ENCODE results near the gene SLC18A2. TPM values are rescaled to one million over a fixed set of nuclear protein-coding genes. Genes with fewer than 3 reads are reported as not detected.

SLC18A2 gene
- total RNA-seq, 2 donors from 2014 or later = 1.2 to 1.6 TPM

DNA sequence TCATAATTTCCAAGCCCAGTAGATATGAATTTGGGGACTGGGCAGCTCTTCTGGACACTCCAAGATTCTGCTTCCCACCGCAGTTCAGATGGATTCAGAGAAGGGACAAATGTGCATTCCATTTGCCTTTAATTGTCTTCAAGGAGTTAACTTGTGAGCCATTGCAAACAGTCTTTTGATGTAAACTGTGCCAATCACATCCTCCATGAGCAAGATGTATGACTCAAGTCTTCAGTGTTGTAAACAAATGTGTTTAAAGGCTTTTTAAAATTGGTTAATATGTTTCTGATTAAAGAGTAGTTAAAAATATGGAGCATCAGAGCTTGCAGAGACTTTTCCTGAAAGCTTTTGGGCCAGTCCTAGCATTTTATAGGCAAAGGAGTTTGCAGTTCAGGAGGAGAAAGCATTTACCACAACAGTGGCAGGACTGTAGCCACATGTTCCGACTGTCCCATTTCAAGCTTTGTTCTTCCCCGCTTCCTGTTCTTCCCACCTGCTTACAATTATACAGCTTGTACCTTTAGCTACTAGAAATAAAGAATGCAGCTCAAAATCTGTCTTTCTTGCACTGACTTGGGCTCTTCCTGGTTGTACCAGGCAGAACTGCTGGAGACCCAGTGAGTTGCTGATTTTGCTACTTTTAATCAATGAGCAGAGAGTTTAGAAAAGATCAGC is 6.2 kb downstream of the SLC18A2 start:
- no peak overlapping the region for H3K9ac ChIP-seq (ENCODE audit: low read depth in 2 of 2, low read length in 2 of 2)
- no peaks in the 10 kb centered on the region for H3K27me3 ChIP-seq
- intact Hi-C loops (cut with DNase I) = no loop called here
- no peaks in the 10 kb centered on the region for H3K36me3 ChIP-seq
- no peak for DNase-seq
- no peak overlapping the region for H3K27ac ChIP-seq
- no peaks in the 10 kb centered on the region for H3K4me1 ChIP-seq
- no peaks in the 10 kb centered on the region for H3K9me3 ChIP-seq
- TF ChIP-seq, protein P1, sequence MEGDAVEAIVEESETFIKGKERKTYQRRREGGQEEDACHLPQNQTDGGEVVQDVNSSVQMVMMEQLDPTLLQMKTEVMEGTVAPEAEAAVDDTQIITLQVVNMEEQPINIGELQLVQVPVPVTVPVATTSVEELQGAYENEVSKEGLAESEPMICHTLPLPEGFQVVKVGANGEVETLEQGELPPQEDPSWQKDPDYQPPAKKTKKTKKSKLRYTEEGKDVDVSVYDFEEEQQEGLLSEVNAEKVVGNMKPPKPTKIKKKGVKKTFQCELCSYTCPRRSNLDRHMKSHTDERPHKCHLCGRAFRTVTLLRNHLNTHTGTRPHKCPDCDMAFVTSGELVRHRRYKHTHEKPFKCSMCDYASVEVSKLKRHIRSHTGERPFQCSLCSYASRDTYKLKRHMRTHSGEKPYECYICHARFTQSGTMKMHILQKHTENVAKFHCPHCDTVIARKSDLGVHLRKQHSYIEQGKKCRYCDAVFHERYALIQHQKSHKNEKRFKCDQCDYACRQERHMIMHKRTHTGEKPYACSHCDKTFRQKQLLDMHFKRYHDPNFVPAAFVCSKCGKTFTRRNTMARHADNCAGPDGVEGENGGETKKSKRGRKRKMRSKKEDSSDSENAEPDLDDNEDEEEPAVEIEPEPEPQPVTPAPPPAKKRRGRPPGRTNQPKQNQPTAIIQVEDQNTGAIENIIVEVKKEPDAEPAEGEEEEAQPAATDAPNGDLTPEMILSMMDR (IDR thresholded peaks at IDR 0.05) = no peak
- no peak overlapping the region for H3K4me3 ChIP-seq

DNA sequence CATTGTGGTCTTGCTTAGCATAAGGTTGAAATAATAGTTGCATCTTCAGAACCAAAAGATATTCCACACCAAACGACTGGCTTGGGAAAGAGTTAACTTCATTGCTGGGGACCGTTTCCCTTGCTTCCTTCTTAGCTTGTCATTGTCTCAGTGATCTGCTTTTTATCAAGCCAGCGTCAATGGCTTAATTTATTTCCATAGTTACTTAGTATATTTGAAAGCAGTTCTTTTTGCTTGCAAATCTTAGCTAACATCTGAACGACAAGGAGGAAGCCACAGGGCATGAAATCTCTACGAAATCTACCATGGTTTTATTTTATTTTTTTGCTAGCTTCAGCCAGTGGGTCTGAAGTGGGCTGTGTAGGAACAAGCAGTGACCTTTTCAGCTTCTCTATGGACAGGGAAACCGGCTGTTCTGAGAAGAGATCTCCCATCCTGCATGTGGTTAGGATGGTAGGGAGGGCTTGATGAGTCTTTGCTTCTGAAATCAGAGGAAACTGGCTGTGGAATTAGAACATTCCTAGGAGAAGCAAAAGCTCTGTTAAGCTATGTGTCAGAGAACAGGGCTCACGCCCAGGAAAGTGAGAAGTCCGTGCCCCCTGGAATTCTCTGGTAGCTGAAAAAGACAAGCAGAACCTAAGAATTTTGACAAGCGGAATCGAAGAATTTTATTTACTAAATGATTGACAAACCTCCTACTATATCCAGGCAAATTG is 8.0 kb downstream of the SLC18A2 start:
- no peaks in the 10 kb centered on the region for H3K4me1 ChIP-seq
- no peak overlapping the region for H3K9ac ChIP-seq (ENCODE audit: low read depth in 2 of 2, low read length in 2 of 2)
- no peaks in the 10 kb centered on the region for H3K9me3 ChIP-seq
- H3K27me3 ChIP-seq = no peaks in the 10 kb centered on the region
- no peaks in the 10 kb centered on the region for H3K36me3 ChIP-seq
- no peak for DNase-seq
- no peak overlapping the region for H3K27ac ChIP-seq
- H3K4me3 ChIP-seq = no peak overlapping the region
- intact Hi-C loops (cut with DNase I) = no loop called here
- TF ChIP-seq, protein P1 (IDR thresholded peaks at IDR 0.05) = no peak

DNA sequence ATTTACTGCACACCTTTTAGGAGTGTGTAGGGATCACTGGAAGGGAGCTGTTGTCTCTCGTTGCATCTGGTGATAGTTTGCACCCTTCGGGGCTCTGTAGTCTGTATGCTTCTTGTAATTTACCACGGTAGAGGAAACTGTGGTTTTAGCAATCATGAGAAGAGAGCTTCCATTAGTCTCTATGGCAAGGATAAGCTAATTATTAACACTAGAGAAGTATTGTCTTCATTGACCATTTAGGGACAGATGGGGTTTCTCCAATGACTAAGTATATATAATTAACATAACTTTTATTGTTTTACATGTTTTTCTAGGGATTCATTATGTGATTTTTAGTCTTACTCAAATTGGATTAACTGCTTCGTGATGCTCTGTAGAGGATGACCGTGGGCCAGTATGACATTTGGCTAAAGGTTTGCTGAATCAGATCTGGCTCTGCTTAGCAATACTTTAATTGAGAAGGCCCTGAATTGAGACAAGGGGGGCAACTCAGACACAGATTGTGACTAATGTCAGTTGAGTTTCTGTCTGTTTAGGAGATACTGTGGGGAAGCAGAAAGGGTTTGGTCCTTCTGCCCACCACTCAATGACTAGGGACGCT is 8.7 kb downstream of the SLC18A2 start:
- intact Hi-C loops (cut with DNase I) = no loop called here
- Histone ChIP-seq H3K27ac (no peak overlapping the region), H3K4me1 (no peaks in the 10 kb centered on the region), H3K9me3 (no peaks in the 10 kb centered on the region), H3K36me3 (no peaks in the 10 kb centered on the region), H3K9ac (ENCODE audit: low read depth in 2 of 2, low read length in 2 of 2) (no peak overlapping the region), H3K27me3 (no peaks in the 10 kb centered on the region), H3K4me3 (no peak overlapping the region)
- TF ChIP-seq, protein P1 (IDR thresholded peaks at IDR 0.05) = no peak
- DNase-seq = no peak

DNA sequence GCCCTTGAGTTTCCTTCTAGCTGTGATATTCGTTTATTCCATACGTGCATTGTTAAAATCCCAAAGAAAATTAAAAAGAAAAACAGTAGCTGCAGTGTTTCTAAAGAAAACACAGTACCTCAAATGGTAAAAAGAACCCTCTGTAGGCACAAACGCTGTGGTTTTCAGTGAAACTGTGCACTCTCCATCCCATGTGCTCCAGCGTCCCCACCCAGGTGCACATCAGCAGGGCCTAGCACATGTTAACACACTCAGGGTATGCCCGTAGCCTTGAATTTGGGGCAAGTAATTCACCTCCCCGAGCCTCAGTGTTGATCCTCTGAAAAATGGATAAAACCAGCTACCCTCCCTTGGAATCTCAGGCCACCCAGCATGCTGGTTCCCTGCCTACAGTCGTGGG is 9.5 kb downstream of the SLC18A2 start:
- no peaks in the 10 kb centered on the region for H3K27me3 ChIP-seq
- intact Hi-C loops (cut with DNase I) = no loop called here
- TF ChIP-seq, protein P1 (IDR thresholded peaks at IDR 0.05) = no peak
- no peak overlapping the region for H3K9ac ChIP-seq (ENCODE audit: low read depth in 2 of 2, low read length in 2 of 2)
- no peaks in the 10 kb centered on the region for H3K36me3 ChIP-seq
- no peaks in the 10 kb centered on the region for H3K9me3 ChIP-seq
- no peaks in the 10 kb centered on the region for H3K4me1 ChIP-seq
- H3K4me3 ChIP-seq = no peak overlapping the region
- DNase-seq = no peak
- H3K27ac ChIP-seq = no peak overlapping the region

DNA sequence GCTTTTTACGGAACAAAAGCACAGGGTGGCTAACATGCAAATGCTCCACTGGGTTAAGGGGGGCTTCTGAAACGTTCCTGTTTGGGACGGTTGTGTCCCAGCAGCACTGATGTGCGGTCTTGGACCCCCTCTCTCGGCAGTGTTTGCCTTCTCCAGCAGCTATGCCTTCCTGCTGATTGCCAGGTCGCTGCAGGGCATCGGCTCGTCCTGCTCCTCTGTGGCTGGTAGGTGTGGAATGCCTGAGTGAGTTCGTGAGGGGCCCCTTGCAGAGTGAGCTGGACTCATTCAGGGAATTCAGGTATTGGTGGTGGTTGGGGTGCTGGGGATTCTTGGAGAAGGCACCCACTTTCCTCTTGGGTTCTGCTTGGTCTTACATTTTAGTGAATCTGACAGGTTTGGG is 13.0 kb downstream of the SLC18A2 start:
- Histone ChIP-seq H3K27me3 (no peaks in the 10 kb centered on the region), H3K9me3 (no peaks in the 10 kb centered on the region), H3K36me3 (no peaks in the 10 kb centered on the region), H3K4me1 (no peaks in the 10 kb centered on the region), H3K27ac (no peak overlapping the region), H3K4me3 (no peak overlapping the region), H3K9ac (ENCODE audit: low read depth in 2 of 2, low read length in 2 of 2) (no peak overlapping the region)
- intact Hi-C loops (cut with DNase I) = no loop called here
- DNase-seq = no peak
- TF ChIP-seq, protein P1 (IDR thresholded peaks at IDR 0.05) = no peak
